ENCODE measurements around the gene TEDC1. TPM values are rescaled to one million over a fixed set of nuclear protein-coding genes. Genes with fewer than 3 reads are reported as not detected.

The TEDC1 gene
- polyA plus RNA-seq, 1 of the 3 experiments (the other 2 are of a cell fraction): 13.4 TPM

DNA sequence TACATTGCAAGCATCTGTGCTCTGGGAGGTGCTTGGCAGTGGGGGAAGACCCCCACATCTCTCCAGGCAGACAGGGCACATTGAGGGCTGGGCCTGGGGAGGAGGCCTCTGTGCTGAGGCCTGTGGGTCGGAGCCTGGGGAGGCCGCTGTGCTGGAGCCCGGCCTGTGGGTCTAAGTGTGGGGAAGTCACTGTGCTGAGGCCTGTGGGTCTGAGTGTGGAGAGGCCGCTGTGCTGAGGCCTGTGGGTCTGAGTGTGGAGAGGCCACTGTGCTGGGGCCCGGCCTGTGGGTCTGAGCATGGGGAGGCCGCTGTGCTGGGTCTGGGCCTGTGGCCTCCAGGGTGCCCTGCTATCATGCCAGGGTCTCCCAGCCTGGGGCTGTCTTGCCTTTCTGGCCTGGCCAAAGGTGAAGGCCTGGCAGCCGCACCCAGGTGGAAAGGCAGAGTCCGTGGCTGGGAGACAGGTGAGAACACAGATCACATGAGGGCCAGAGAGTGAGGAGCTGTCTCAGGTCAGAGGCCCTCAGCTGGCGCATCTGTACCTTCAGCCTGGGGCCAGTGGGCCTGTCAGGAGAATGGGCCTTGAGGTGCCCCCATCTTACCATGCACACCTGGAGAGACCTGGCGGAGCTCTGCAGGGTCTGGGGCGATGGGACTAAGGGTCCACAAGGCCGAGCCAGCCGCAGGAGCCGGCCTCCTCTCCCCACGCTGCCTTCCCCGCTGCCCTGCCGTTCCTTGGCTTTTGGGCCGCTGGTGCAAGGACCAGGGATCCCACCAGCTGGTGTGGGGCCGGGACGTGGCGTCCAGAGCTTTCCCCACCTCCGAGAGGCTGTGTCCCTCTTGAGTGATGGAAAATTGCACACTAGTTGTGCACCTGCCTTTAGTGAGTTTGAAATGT, 35.0 kb upstream of the TEDC1 start:
- Histone ChIP-seq H3K27me3 (ENCODE audit: insufficient read depth) (no peaks in the 10 kb centered on the region), H3K79me2 (ENCODE audit: insufficient read depth) (no peaks in the 10 kb centered on the region; the same call in 1 of the 2 replicates), H3K4me2 (no peak overlapping the region), H2AFZ (ENCODE audit: low read depth) (no peak overlapping the region), H3K9me2 (no peaks in the 10 kb centered on the region), H3K27ac (ENCODE audit: low read depth in 2 of 2, low read length in 1 of 2) (no peak overlapping the region), H4K20me1 (ENCODE audit: insufficient read depth) (no peaks in the 10 kb centered on the region), H3K4me1 (ENCODE audit: control insufficient read depth in 1 of 2, insufficient read depth in 2 of 2, low read depth in 1 of 2, low read length in 1 of 2) (peaks cover 0 to 13% of the 10 kb centered on the region in 2 experiments; a peak in 1 of 4 replicates), H3F3A (replicated peaks; ENCODE audit: insufficient read depth) (no peaks in the 10 kb centered on the region), H3K9me3 (no peaks in the 10 kb centered on the region), H3K36me3 (replicated peaks in 1 of 2; ENCODE audit: control insufficient read depth in 1 of 2, insufficient read depth in 2 of 2, low read length in 1 of 2) (peaks cover 16 to 63% of the 10 kb centered on the region in 2 experiments), H3K4me3 (ENCODE audit: low read depth in 2 of 2, low read length in 1 of 2) (no peak overlapping the region), H3K9ac (no peak overlapping the region)
- no peak for DNase-seq
- ChIA-PET CTCF (interaction anchor here (1.1 to 5.8 kb wide), 7 partner anchors 8 to 34 kb away, joined by 4 to 25 read pairs (median 8); no protein-coding TSS in a partner anchor), POLR2A (interaction anchor here (0.6 to 1.2 kb wide), 3 partner anchors 7 to 21 kb away, joined by 3 read pairs; no protein-coding TSS in a partner anchor)
- TF ChIP-seq RFX5 (IDR thresholded peaks at IDR 0.05; ENCODE audit: low read length): no peak
- TF ChIP-seq, protein P1, sequence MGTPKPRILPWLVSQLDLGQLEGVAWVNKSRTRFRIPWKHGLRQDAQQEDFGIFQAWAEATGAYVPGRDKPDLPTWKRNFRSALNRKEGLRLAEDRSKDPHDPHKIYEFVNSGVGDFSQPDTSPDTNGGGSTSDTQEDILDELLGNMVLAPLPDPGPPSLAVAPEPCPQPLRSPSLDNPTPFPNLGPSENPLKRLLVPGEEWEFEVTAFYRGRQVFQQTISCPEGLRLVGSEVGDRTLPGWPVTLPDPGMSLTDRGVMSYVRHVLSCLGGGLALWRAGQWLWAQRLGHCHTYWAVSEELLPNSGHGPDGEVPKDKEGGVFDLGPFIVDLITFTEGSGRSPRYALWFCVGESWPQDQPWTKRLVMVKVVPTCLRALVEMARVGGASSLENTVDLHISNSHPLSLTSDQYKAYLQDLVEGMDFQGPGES (IDR thresholded peaks at IDR 0.05; ENCODE audit: low read depth, low read length): no peak
- TF ChIP-seq, protein P2, sequence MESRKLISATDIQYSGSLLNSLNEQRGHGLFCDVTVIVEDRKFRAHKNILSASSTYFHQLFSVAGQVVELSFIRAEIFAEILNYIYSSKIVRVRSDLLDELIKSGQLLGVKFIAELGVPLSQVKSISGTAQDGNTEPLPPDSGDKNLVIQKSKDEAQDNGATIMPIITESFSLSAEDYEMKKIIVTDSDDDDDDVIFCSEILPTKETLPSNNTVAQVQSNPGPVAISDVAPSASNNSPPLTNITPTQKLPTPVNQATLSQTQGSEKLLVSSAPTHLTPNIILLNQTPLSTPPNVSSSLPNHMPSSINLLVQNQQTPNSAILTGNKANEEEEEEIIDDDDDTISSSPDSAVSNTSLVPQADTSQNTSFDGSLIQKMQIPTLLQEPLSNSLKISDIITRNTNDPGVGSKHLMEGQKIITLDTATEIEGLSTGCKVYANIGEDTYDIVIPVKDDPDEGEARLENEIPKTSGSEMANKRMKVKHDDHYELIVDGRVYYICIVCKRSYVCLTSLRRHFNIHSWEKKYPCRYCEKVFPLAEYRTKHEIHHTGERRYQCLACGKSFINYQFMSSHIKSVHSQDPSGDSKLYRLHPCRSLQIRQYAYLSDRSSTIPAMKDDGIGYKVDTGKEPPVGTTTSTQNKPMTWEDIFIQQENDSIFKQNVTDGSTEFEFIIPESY (IDR thresholded peaks at IDR 0.05; ENCODE audit: borderline replicate concordance, low read depth): no peak
- TF ChIP-seq, protein P3, sequence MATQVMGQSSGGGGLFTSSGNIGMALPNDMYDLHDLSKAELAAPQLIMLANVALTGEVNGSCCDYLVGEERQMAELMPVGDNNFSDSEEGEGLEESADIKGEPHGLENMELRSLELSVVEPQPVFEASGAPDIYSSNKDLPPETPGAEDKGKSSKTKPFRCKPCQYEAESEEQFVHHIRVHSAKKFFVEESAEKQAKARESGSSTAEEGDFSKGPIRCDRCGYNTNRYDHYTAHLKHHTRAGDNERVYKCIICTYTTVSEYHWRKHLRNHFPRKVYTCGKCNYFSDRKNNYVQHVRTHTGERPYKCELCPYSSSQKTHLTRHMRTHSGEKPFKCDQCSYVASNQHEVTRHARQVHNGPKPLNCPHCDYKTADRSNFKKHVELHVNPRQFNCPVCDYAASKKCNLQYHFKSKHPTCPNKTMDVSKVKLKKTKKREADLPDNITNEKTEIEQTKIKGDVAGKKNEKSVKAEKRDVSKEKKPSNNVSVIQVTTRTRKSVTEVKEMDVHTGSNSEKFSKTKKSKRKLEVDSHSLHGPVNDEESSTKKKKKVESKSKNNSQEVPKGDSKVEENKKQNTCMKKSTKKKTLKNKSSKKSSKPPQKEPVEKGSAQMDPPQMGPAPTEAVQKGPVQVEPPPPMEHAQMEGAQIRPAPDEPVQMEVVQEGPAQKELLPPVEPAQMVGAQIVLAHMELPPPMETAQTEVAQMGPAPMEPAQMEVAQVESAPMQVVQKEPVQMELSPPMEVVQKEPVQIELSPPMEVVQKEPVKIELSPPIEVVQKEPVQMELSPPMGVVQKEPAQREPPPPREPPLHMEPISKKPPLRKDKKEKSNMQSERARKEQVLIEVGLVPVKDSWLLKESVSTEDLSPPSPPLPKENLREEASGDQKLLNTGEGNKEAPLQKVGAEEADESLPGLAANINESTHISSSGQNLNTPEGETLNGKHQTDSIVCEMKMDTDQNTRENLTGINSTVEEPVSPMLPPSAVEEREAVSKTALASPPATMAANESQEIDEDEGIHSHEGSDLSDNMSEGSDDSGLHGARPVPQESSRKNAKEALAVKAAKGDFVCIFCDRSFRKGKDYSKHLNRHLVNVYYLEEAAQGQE (IDR thresholded peaks at IDR 0.05; ENCODE audit: low read depth, low read length): no peak
- 74% methylated on average over 7 of the region's 22 CpGs for WGBS (ENCODE audit: low lambda C conversion rate)

All from SK-N-SH (cell line).